ENCODE results near the gene COL8A1.
"Not testable (repeated sequence)": the region's sequence is repeated elsewhere in the genome, so short reads cannot be mapped to it uniquely, and the experiment has no call there.

The COL8A1 gene

GRCh38 chr3:99706410-99706809, 68.0 kb downstream of the COL8A1 start:
- no peaks in the 10 kb centered on the region for H3K27me3 Mint-ChIP-seq

DNA sequence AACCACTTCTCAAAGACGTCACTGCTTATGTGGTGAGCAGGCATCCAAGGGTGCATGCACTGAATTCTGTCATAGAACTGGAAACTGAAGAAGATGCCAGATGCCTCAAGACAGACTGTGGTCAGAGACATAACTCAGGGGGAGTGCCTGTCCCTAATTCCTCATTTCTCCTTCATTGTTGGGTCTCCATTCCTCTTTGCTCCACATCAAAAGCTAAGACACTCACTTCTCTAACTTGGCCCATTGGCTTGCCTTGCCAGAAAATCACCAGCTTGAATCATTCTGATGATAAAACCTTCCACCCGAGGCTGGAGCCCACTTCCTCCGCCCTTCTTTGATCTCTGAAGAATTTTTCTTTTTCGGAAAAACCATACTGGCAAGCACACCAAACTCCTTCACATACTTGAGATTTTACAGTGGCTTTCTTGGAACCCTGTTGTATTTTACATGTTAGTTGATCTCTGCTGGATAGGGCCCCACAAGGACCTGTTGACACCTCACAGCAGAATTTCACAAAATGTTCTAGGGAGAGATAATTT, 69.9 kb downstream of the COL8A1 start:
- H3K27me3 Mint-ChIP-seq = no peaks in the 10 kb centered on the region
- DNase-seq (no peak), ATAC-seq (no peak)
- no peak overlapping the region for H3K4me3 Mint-ChIP-seq
- no peaks in the 10 kb centered on the region for H3K9me3 Mint-ChIP-seq
- no peaks in the 10 kb centered on the region for H3K4me1 Mint-ChIP-seq
- no peak overlapping the region for H3K27ac Mint-ChIP-seq

More at GRCh38 chr3:99706410-99706809, 68.0 kb downstream of the COL8A1 start:
- Mint-ChIP-seq H3K9me3 (no peaks in the 10 kb centered on the region), H3K27ac (no peak overlapping the region), H3K4me1 (no peaks in the 10 kb centered on the region), H3K4me3 (no peak overlapping the region)
- no peak for DNase-seq
- ATAC-seq = no peak

- ATAC-seq = no peak
- Mint-ChIP-seq H3K4me1 (no peaks in the 10 kb centered on the region), H3K4me3 (no peak overlapping the region), H3K27me3 (no peaks in the 10 kb centered on the region), H3K9me3 (no peaks in the 10 kb centered on the region), H3K27ac (no peak overlapping the region)
- no peak for DNase-seq
Observed at GRCh38 chr3:99709686-99710085, 71.3 kb downstream of the COL8A1 start.

GRCh38 chr3:99710094-99710493, 71.7 kb downstream of the COL8A1 start:
- Mint-ChIP-seq H3K4me3 (no peak overlapping the region), H3K4me1 (no peaks in the 10 kb centered on the region), H3K9me3 (no peaks in the 10 kb centered on the region), H3K27ac (no peak overlapping the region), H3K27me3 (no peaks in the 10 kb centered on the region)
- DNase-seq (no peak), ATAC-seq (no peak)

DNA sequence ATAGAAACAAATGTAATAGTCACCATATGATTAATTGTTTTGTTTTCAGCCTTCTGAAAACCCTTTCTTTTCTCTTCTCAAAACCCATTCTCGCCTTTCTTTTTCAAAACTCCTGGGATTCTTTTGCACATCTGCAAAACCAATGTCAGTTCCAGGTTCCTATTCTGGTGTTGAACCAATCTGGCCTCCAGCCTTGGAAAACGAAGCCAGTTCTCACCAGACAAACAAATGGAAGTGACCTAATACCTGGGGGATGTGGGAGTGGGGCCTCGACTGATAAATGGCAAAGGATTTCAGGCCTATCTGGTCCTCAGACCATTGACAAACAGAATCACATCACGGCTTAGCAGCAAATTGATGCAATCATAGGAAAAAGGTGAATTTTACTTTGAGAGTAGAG, 73.0 kb downstream of the COL8A1 start:
- no peak overlapping the region for H3K4me3 Mint-ChIP-seq
- ATAC-seq = no peak
- no peak overlapping the region for H3K27ac Mint-ChIP-seq
- no peaks in the 10 kb centered on the region for H3K27me3 Mint-ChIP-seq
- no peak for DNase-seq
- no peaks in the 10 kb centered on the region for H3K4me1 Mint-ChIP-seq
- no peaks in the 10 kb centered on the region for H3K9me3 Mint-ChIP-seq

DNA sequence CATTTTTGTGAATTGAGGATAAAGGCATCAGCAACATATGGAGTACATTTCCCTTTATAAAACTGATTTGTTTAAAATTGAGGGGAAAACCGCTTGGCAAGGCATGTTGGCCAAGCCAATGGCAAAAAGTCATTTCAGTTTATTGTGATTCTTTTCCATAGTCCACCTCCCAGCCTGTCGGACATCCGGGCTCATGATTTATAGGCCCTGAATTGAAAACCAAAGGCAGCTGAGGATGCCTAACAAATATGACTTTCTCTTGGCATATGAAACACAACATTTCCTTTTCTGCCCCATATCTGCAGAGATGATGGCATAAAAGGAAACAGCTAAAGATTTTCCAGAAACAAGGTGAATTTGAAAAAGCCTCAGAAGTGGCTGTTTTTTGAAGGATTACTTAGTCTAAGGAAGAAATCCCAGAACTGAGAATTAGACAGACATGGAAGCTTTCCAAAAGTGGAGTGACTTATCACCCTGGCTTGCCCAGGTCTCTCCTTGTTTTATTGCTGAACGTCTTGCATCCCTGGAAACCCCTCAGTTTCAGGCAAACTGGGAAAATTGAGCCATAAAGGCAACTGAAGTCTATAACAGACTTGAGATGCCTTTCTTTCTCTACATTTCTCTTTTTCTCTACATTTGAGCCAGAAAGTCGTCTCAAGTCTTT, 74.0 kb downstream of the COL8A1 start:
- Mint-ChIP-seq H3K27me3 (no peaks in the 10 kb centered on the region), H3K4me3 (no peak overlapping the region), H3K9me3 (no peaks in the 10 kb centered on the region), H3K4me1 (no peaks in the 10 kb centered on the region), H3K27ac (no peak overlapping the region)
- DNase-seq (no peak), ATAC-seq (no peak)

GRCh38 chr3:99713440-99713839, 75.0 kb downstream of the COL8A1 start:
- Mint-ChIP-seq H3K27ac (no peak overlapping the region), H3K9me3 (no peaks in the 10 kb centered on the region), H3K4me1 (no peaks in the 10 kb centered on the region), H3K4me3 (no peak overlapping the region), H3K27me3 (no peaks in the 10 kb centered on the region)
- ATAC-seq (no peak), DNase-seq (no peak)

GRCh38 chr3:99714146-99714545, 75.8 kb downstream of the COL8A1 start:
- H3K9me3 Mint-ChIP-seq = no peaks in the 10 kb centered on the region
- H3K27me3 Mint-ChIP-seq = no peaks in the 10 kb centered on the region
- ATAC-seq = no peak
- H3K27ac Mint-ChIP-seq = no peak overlapping the region
- no peak overlapping the region for H3K4me3 Mint-ChIP-seq
- DNase-seq = no peak
- no peaks in the 10 kb centered on the region for H3K4me1 Mint-ChIP-seq

- Mint-ChIP-seq H3K4me1 (no peaks in the 10 kb centered on the region), H3K9me3 (no peaks in the 10 kb centered on the region), H3K27ac (no peak overlapping the region), H3K4me3 (no peak overlapping the region), H3K27me3 (no peaks in the 10 kb centered on the region)
- ATAC-seq (no peak), DNase-seq (no peak)
Observed at GRCh38 chr3:99714575-99714974, 76.2 kb downstream of the COL8A1 start.

GRCh38 chr3:99716463-99716995, 78.1 kb downstream of the COL8A1 start:
- Mint-ChIP-seq H3K9me3 (no peaks in the 10 kb centered on the region), H3K27ac (no peak overlapping the region), H3K4me1 (no peaks in the 10 kb centered on the region), H3K4me3 (no peak overlapping the region), H3K27me3 (peaks cover 9% of the 10 kb centered on the region)
- DNase-seq (no peak), ATAC-seq (no peak)

GRCh38 chr3:99720985-99721632, 82.7 kb downstream of the COL8A1 start:
- H3K4me1 Mint-ChIP-seq = no peaks in the 10 kb centered on the region
- no peak for ATAC-seq
- H3K27ac Mint-ChIP-seq = no peak overlapping the region
- H3K9me3 Mint-ChIP-seq = no peaks in the 10 kb centered on the region
- peaks cover 9% of the 10 kb centered on the region for H3K27me3 Mint-ChIP-seq
- no peak for DNase-seq
- no peak overlapping the region for H3K4me3 Mint-ChIP-seq

DNA sequence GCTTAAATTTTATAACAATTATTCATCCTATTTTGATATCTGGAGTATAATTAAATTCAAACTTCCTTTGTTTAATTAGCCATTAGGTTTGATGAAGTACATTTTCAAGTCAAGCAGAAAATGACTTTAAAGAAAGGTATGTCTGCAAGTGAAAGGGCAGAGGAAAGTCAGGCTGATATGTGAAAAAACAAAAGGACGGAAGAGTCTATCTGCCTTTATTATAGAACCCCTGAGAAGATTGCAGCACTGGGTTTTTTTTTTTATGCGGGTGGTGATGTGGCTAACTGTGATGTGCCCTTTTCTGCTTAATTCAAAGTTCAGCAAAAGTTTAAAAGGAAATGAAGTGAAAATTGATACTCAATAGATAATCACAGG, 83.2 kb downstream of the COL8A1 start:
- no peak for ATAC-seq
- no peak overlapping the region for H3K27ac Mint-ChIP-seq

GRCh38 chr3:99724276-99724675, 85.9 kb downstream of the COL8A1 start:
- H3K27me3 Mint-ChIP-seq = peaks cover 9% of the 10 kb centered on the region
- DNase-seq = no peak
- no peak overlapping the region for H3K27ac Mint-ChIP-seq
- no peaks in the 10 kb centered on the region for H3K4me1 Mint-ChIP-seq
- ATAC-seq = no peak
- H3K4me3 Mint-ChIP-seq = no peak overlapping the region
- H3K9me3 Mint-ChIP-seq = no peaks in the 10 kb centered on the region

More for the DNA sequence above, 83.2 kb downstream of the COL8A1 start:
- no peaks in the 10 kb centered on the region for H3K4me1 Mint-ChIP-seq
- H3K9me3 Mint-ChIP-seq = no peaks in the 10 kb centered on the region
- H3K27me3 Mint-ChIP-seq = peaks cover 9% of the 10 kb centered on the region
- no peak overlapping the region for H3K4me3 Mint-ChIP-seq
- no peak for DNase-seq

DNA sequence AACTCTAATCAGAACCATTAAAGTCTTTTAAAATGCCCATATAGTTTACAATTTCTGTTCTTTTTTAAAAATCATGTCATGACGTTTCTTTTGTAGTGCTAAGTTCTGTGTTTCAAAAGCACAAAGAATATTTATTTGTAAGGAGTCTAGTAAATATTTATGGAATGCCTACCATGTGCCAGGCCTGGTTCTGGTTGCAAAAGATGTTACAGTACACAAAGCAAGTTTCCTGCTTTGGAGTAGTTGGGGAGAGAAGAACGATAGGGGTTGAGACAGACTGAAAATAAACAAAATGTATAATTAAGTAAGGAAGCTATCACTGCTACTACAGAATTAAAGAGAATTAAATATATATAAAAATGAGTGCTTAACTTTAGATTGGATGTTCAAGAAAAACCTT, 92.5 kb downstream of the COL8A1 start:
- H3K27me3 Mint-ChIP-seq = no peaks in the 10 kb centered on the region
- DNase-seq (no peak), ATAC-seq (no peak)
- H3K9me3 Mint-ChIP-seq = peaks cover 0 to 7% of the 10 kb centered on the region in 2 donors
- no peaks in the 10 kb centered on the region for H3K4me1 Mint-ChIP-seq
- H3K4me3 Mint-ChIP-seq = no peak overlapping the region
- H3K27ac Mint-ChIP-seq = no peak overlapping the region

GRCh38 chr3:99731499-99731898, 93.1 kb downstream of the COL8A1 start:
- Mint-ChIP-seq H3K4me1 (no peaks in the 10 kb centered on the region), H3K4me3 (no peak overlapping the region), H3K9me3 (peaks cover 0 to 7% of the 10 kb centered on the region in 2 donors), H3K27ac (no peak overlapping the region), H3K27me3 (no peaks in the 10 kb centered on the region)
- ATAC-seq (no peak), DNase-seq (no peak)

DNA sequence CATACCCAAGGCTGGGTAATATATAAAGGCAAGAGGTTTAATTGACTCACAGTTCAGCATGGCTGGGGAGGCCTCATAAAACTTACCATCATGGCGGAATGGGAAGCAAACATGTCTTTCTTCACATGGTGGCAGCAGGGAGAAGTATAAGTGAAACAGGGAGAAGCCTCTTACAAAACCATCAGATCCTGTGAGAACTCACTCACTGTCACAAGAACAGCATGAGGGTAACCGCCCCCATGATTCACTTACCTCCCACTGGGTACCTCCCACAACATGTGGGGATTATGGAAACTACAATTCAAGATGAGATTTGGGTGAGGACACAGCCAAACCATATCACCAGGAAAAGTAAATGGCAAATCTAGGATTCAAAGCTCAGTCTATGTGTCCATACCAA, 102.0 kb downstream of the COL8A1 start:
- not testable (repeated sequence) for DNase-seq, H3K4me1 Mint-ChIP-seq, H3K27ac Mint-ChIP-seq, H3K4me3 Mint-ChIP-seq, ATAC-seq, H3K27me3 Mint-ChIP-seq
- H3K9me3 Mint-ChIP-seq = peaks cover 0 to 18% of the 10 kb centered on the region in 2 donors

Data from stimulated activated naive CD8-positive, alpha-beta T cell treated with anti-CD3 and anti-CD28 coated beads, Interleukin-15, amount 100 ng/mL, for 72 hours (primary cell).